Thyroid gland (tissue), 4 donors: Measurements from ENCODE around the gene TFB1M.

Experiments used
- CTCF ChIP-seq, 6 experiments: fragments of 200-600 bp in 3 of 6; fragments of 450-650 bp in 3 of 6; sonication (generic) in 3 of 6; IDR thresholded peaks; one replicate each; pipeline ENCODE4 v1.5.1; 2016 to 2019; ENCODE audit warnings: antibody characterized with exemption in 6 of 6, mild to moderate bottlenecking in 2 of 6, inconsistent platforms in 1 of 6, moderate library complexity in 1 of 6
- POLR2A ChIP-seq, 2 donors: fragments of 450-650 bp; IDR thresholded peaks; one replicate each; pipeline ENCODE4 v1.6.1; 2017; ENCODE audit warnings: antibody characterized with exemption in 2 of 2, mild to moderate bottlenecking in 2 of 2, moderate library complexity in 1 of 2

GRCh38 chr6:155306958-155307357 is 7.3 kb downstream of the TFB1M start:
- TF ChIP-seq CTCF (IDR thresholded peaks at IDR 0.05) = no peak
- no peak for TF ChIP-seq POLR2A (IDR thresholded peaks at IDR 0.05)
